ENCODE data around the gene FRMPD2. TPM values are rescaled to one million over a fixed set of nuclear protein-coding genes. Genes with fewer than 3 reads are reported as not detected.

Gene FRMPD2
- total and polyA plus RNA-seq, 2 experiments from 2014 or later: not detected

- Histone ChIP-seq H3K79me2 (ENCODE audit: insufficient read depth) (no peaks in the 10 kb centered on the region), H3K4me1 (ENCODE audit: insufficient read depth) (no peaks in the 10 kb centered on the region), H3K9ac (no peak overlapping the region), H3K9me3 (ENCODE audit: low read depth) (no peaks in the 10 kb centered on the region), H2AFZ (no peak overlapping the region), H3K27me3 (replicated peaks; ENCODE audit: insufficient read depth) (peaks cover 65% of the 10 kb centered on the region), H3K4me2 (ENCODE audit: unreplicated experiment) (no peak overlapping the region), H3F3A (ENCODE audit: insufficient read depth) (no peaks in the 10 kb centered on the region), H3K27ac (no peak overlapping the region), H3K4me3 (no peak overlapping the region), H3K36me3 (ENCODE audit: low read depth) (no peaks in the 10 kb centered on the region), H4K20me1 (ENCODE audit: insufficient read depth) (no peaks in the 10 kb centered on the region), H3K9me2 (ENCODE audit: insufficient read depth) (no peaks in the 10 kb centered on the region)
- 75 to 84% methylated on average over 4 of the region's 4 CpGs for WGBS, 2 experiments (ENCODE audit: low coverage in 1 of 2, low lambda C conversion rate in 2 of 2, missing lambda C conversion rate in 2 of 2)
- peak; percentile 14 for DNase-seq
- in situ Hi-C loops (cut with MboI): no loop called here
- no peak for TF ChIP-seq EZH2 (IDR thresholded peaks at IDR 0.05; ENCODE audit: insufficient read depth, poor library complexity, severe bottlenecking)
- TF ChIP-seq EZH2phosphoT487 (IDR thresholded peaks at IDR 0.05; ENCODE audit: insufficient read depth, low read depth): no peak
These were observed 68.6 kb downstream of the FRMPD2 start for GRCh38 chr10:48205918-48206317.

- Histone ChIP-seq H3K9me2 (ENCODE audit: insufficient read depth) (no peaks in the 10 kb centered on the region), H3K9ac (no peak overlapping the region), H3K4me2 (ENCODE audit: unreplicated experiment) (peak overlapping the region; percentile 79), H3K79me2 (ENCODE audit: insufficient read depth) (no peaks in the 10 kb centered on the region), H3F3A (ENCODE audit: insufficient read depth) (no peaks in the 10 kb centered on the region), H3K4me3 (peak overlapping the region; percentile 60), H4K20me1 (ENCODE audit: insufficient read depth) (no peaks in the 10 kb centered on the region), H3K27ac (no peak overlapping the region), H3K4me1 (ENCODE audit: insufficient read depth) (no peaks in the 10 kb centered on the region), H3K9me3 (ENCODE audit: low read depth) (no peaks in the 10 kb centered on the region), H3K36me3 (ENCODE audit: low read depth) (no peaks in the 10 kb centered on the region), H2AFZ (peak overlapping the region; percentile 95), H3K27me3 (replicated peaks; ENCODE audit: insufficient read depth) (peaks cover 31% of the 10 kb centered on the region; the same call in 1 of the 2 replicates)
- 24 to 25% methylated on average over 9 of the region's 9 CpGs for WGBS, 2 experiments (ENCODE audit: low coverage in 1 of 2, low lambda C conversion rate in 2 of 2, missing lambda C conversion rate in 2 of 2)
- DNase-seq: peak; percentile 89
- TF ChIP-seq EZH2 (IDR thresholded peaks at IDR 0.05; ENCODE audit: insufficient read depth, poor library complexity, severe bottlenecking) (no peak), EZH2phosphoT487 (IDR thresholded peaks at IDR 0.05; ENCODE audit: insufficient read depth, low read depth) (no peak)
- in situ Hi-C loops (cut with MboI): no loop called here
These were observed 74.7 kb downstream of the FRMPD2 start for GRCh38 chr10:48199580-48200377.

GRCh38 chr10:48197236-48197899 lies 77.1 kb downstream of the FRMPD2 start:
- Histone ChIP-seq H3K4me1 (ENCODE audit: insufficient read depth) (no peaks in the 10 kb centered on the region), H3K27ac (no peak overlapping the region), H3K9ac (no peak overlapping the region), H3K27me3 (replicated peaks; ENCODE audit: insufficient read depth) (peaks cover 18% of the 10 kb centered on the region), H3K36me3 (ENCODE audit: low read depth) (no peaks in the 10 kb centered on the region), H3K9me3 (ENCODE audit: low read depth) (no peaks in the 10 kb centered on the region), H2AFZ (no peak overlapping the region), H3K79me2 (ENCODE audit: insufficient read depth) (no peaks in the 10 kb centered on the region), H3F3A (ENCODE audit: insufficient read depth) (no peaks in the 10 kb centered on the region), H4K20me1 (ENCODE audit: insufficient read depth) (no peaks in the 10 kb centered on the region), H3K4me3 (no peak overlapping the region), H3K9me2 (ENCODE audit: insufficient read depth) (no peaks in the 10 kb centered on the region), H3K4me2 (ENCODE audit: unreplicated experiment) (no peak overlapping the region)
- TF ChIP-seq EZH2 (IDR thresholded peaks at IDR 0.05; ENCODE audit: insufficient read depth, poor library complexity, severe bottlenecking): no peak
- no peak for TF ChIP-seq EZH2phosphoT487 (IDR thresholded peaks at IDR 0.05; ENCODE audit: insufficient read depth, low read depth)
- WGBS, 2 experiments (ENCODE audit: low coverage in 1 of 2, low lambda C conversion rate in 2 of 2, missing lambda C conversion rate in 2 of 2): 51 to 60% methylated on average over 6 of the region's 6 CpGs
- in situ Hi-C loops (cut with MboI): no loop called here
- DNase-seq: no peak

- TF ChIP-seq EZH2phosphoT487 (IDR thresholded peaks at IDR 0.05; ENCODE audit: insufficient read depth, low read depth) (no peak), EZH2 (IDR thresholded peaks at IDR 0.05; ENCODE audit: insufficient read depth, poor library complexity, severe bottlenecking) (no peak)
- Histone ChIP-seq H2AFZ (no peak overlapping the region), H3K4me2 (ENCODE audit: unreplicated experiment) (no peak overlapping the region), H3K79me2 (ENCODE audit: insufficient read depth) (no peaks in the 10 kb centered on the region), H3K9me3 (ENCODE audit: low read depth) (no peaks in the 10 kb centered on the region), H3K27ac (no peak overlapping the region), H3K36me3 (ENCODE audit: low read depth) (no peaks in the 10 kb centered on the region), H3K4me3 (no peak overlapping the region), H3K4me1 (ENCODE audit: insufficient read depth) (no peaks in the 10 kb centered on the region), H4K20me1 (ENCODE audit: insufficient read depth) (no peaks in the 10 kb centered on the region), H3K9me2 (ENCODE audit: insufficient read depth) (no peaks in the 10 kb centered on the region), H3F3A (ENCODE audit: insufficient read depth) (no peaks in the 10 kb centered on the region), H3K27me3 (replicated peaks; ENCODE audit: insufficient read depth) (peaks cover 24% of the 10 kb centered on the region), H3K9ac (no peak overlapping the region)
- in situ Hi-C loops (cut with MboI): no loop called here
- WGBS, 2 experiments (ENCODE audit: low coverage in 1 of 2, low lambda C conversion rate in 2 of 2, missing lambda C conversion rate in 2 of 2): 15 to 20% methylated on average over 2 of the region's 2 CpGs
- no peak for DNase-seq
These were observed 78.7 kb downstream of the FRMPD2 start for GRCh38 chr10:48195803-48196202.
